NK-92 treated with Interleukin-12 subunit alpha and Interleukin-12 subunit beta, amount 100 ng/mL, for 24 hours (cell line): ENCODE data around the gene CBX4.

Experiments
- DNase-seq: peaks from one replicate; lab custom pipeline; 2025; lab: John Stamatoyannopoulos, UW

CBX4 gene

DNA sequence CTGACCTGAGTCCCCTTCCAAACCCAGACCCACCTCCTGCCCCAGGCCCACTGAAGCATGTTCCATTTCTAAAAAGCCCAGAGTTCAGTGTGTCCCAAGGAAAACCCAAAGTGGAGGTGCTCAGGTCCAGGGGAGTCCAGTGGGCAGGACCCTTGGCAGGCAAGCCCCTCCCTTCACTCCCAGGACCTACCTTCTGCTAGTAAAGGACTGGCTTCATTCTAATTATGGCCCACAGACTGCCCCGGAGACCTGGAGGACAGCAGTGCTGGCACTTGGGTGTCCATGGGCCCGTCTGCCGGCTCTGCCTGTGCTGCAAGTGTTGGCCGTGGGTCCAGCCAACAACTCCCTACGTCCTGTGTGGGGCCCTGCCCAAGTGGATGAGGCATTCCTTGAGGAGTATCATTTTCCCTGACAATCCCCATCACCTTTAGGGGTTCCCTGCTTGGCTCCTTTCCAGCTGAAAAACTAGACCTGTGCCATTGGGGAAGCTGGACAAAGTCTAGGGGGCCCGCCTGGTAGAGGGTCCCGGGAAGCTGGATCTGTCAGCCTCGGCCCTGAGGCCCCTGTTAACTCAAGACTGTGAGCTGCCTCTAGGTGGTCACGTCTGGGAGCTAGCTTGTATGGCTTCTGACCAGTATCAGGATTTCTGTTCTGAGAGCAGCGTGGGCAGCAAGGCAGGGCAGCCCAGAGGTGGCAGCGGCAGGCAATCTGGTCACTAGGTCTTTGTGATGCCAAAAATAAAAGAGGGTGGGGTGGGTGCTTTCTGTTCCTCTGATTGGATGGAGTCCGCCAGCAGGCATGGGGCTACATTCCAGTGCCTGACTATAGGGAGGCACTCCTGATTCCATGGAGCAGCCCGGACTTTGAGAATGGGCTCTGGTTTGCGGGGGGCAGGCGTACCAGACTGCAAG lies 53.1 kb downstream of the CBX4 start:
- DNase-seq, result no peak

DNA sequence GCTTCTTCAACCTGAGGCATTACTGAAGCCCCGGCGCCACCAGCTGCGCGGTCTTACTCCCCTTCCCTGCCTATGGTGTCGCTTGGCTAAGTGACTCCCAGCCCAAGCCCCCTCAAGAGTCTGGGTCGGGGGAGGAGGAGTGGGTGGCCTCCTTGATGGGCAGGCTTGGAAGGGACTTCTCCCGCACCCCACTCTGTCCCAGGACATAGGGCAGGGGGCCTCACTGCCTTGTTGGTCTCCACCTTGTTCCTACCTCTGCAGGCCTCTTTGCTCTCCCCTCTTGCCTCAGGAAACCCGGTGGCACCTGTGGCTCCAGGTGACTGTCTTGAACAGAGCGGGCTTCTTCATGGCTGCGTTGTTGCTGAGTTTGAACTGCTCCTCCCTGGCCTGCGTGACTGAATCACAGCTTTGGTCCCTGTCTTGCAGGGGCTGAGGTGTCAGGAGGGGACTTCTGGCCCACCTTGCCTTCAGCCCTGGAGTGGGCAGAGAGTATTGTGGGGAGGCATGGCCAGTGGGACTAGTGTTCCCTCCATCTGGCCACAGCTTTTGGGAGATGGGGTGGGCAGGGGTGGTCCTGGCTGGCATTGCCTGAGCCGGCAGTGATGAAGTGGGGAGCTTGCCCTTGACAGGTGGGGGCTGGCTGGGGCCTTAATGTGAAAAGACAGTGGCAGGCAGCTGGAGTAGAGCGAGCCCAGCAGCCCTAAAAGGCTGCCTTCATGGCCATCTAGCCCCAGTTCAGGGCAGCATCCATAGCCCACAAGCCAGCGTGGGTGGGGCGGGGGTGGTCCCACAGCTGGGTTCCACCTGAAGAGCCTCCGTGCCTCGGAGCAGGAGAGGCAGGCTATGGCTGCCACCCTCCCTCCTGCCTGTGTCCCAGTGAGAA lies 54.0 kb downstream of the CBX4 start:
- no peak for DNase-seq

DNA sequence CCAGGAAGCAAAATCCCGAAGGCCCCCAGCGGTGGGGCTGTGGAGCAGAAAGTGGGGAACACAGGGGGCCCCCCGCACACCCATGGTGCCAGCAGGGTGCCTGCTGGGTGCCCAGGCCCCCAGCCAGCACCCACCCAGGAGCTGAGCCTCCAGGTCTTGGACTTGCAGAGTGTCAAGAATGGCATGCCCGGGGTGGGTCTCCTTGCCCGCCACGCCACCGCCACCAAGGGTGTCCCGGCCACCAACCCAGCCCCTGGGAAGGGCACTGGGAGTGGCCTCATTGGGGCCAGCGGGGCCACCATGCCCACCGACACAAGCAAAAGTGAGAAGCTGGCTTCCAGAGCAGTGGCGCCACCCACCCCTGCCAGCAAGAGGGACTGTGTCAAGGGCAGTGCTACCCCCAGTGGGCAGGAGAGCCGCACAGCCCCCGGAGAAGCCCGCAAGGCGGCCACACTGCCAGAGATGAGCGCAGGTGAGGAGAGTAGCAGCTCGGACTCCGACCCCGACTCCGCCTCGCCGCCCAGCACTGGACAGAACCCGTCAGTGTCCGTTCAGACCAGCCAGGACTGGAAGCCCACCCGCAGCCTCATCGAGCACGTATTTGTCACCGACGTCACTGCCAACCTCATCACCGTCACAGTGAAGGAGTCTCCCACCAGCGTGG lies 54.8 kb downstream of the CBX4 start:
- no peak for DNase-seq

DNA sequence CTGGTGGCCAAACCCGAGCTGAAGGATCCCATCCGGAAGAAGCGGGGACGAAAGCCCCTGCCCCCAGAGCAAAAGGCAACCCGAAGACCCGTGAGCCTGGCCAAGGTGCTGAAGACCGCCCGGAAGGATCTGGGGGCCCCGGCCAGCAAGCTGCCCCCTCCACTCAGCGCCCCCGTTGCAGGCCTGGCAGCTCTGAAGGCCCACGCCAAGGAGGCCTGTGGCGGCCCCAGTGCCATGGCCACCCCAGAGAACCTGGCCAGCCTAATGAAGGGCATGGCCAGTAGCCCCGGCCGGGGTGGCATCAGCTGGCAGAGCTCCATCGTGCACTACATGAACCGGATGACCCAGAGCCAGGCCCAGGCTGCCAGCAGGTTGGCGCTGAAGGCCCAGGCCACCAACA lies 55.3 kb downstream of the CBX4 start:
- no peak for DNase-seq
